OCI-LY7 (cell line): ENCODE measurements around the gene CTNND2. TPM values are rescaled to one million over a fixed set of nuclear protein-coding genes. Genes with fewer than 3 reads are reported as not detected.

Experiments used
- BruUV-seq: library from RNA; stranded (reverse); fragments of 400-500 nt; replicated peaks from 2 replicates; lab custom pipeline; 2021; lab: Mats Ljungman, UMichigan
- CTCF ChIA-PET: fragments of 300-600 bp; sonication (Branson Sonifier 250); formaldehyde crosslinking; loops from one replicate; lab custom pipeline; 2022; ENCODE audit warnings: antibody characterized with exemption; ENCODE audit not compliant: unreplicated experiment; lab: Charles Lee
- POLR2A ChIA-PET: fragments of 300-600 bp; sonication (Branson Sonifier 250); formaldehyde crosslinking; loops from one replicate; lab custom pipeline; 2022; ENCODE audit warnings: antibody characterized with exemption; lab: Charles Lee
- DNase-seq: peaks from one replicate; pipeline ENCODE4 v3.0.0-alpha.2; 2015; ENCODE audit warnings: low spot score
- H2AFZ ChIP-seq: fragments of 200-600 bp; sonication (generic), shearing (Covaris generic); 2 replicates; pipeline ENCODE4 v1.6.1; 2014; ENCODE audit warnings: mild to moderate bottlenecking, antibody characterized with exemption, low read length, moderate library complexity
- H3K27ac ChIP-seq: fragments of 200-600 bp; sonication (generic); 2 replicates; pipeline ENCODE4 v1.5.1; 2014; ENCODE audit warnings: mixed run types, low read depth, mild to moderate bottlenecking, moderate library complexity, low read length, inconsistent platforms; ENCODE audit not compliant: poor library complexity, severe bottlenecking
- H3K36me3 ChIP-seq: fragments of 200-600 bp; sonication (generic); 2 replicates; pipeline ENCODE4 v1.6.1; 2014; ENCODE audit warnings: mild to moderate bottlenecking, antibody characterized with exemption, low read length, moderate library complexity, mixed read lengths; ENCODE audit not compliant: insufficient read depth
- H3K4me1 ChIP-seq: fragments of 200-600 bp; sonication (generic); 2 replicates; pipeline ENCODE4 v1.5.1; 2014; ENCODE audit warnings: mild to moderate bottlenecking, low read length; ENCODE audit not compliant: insufficient read depth, poor library complexity, severe bottlenecking
- H3K4me2 ChIP-seq: fragments of 200-600 bp; sonication (generic); 2 replicates; pipeline ENCODE4 v1.6.1; 2014; ENCODE audit warnings: mild to moderate bottlenecking, low read length
- H3K4me3 ChIP-seq: fragments of 200-600 bp; sonication (generic); 2 replicates; pipeline ENCODE4 v1.5.1; 2014; ENCODE audit warnings: mild to moderate bottlenecking, low read depth, low read length; ENCODE audit not compliant: poor library complexity, severe bottlenecking
- H3K79me2 ChIP-seq: fragments of 200-600 bp; sonication (generic); 2 replicates; pipeline ENCODE4 v1.6.1; 2016; ENCODE audit warnings: low read depth, mild to moderate bottlenecking, low read length, moderate library complexity, mixed read lengths; ENCODE audit not compliant: insufficient read depth
- H3K9me2 ChIP-seq: fragments of 200-600 bp; sonication (generic); 2 replicates; pipeline ENCODE4 v1.6.1; 2016; ENCODE audit warnings: mild to moderate bottlenecking, low read length, mixed read lengths; ENCODE audit not compliant: insufficient read depth
- H3K9me3 ChIP-seq: fragments of 200-600 bp; sonication (generic); 2 replicates; pipeline ENCODE4 v1.6.1; 2014; ENCODE audit warnings: mild to moderate bottlenecking, mixed run types, low read length, mixed read lengths
- H4K20me1 ChIP-seq: fragments of 200-600 bp; sonication (generic); 2 replicates; pipeline ENCODE4 v1.6.1; 2014; ENCODE audit warnings: mild to moderate bottlenecking, antibody characterized with exemption, low read length, moderate library complexity, mixed read lengths; ENCODE audit not compliant: insufficient read depth
- CTCF ChIP-seq: fragments of 200-600 bp; sonication (generic); conservative IDR thresholded peaks from 2 replicates; pipeline ENCODE4 v1.5.1; 2014; ENCODE audit warnings: mild to moderate bottlenecking, antibody characterized with exemption, low read length, moderate library complexity, mixed read lengths
- EZH2phosphoT487 ChIP-seq: fragments of 200-600 bp; sonication (generic); IDR thresholded peaks from 2 replicates; pipeline ENCODE4 v1.6.1; 2018; ENCODE audit warnings: low read depth, borderline replicate concordance, mild to moderate bottlenecking, mixed run types, antibody characterized with exemption, low read length, moderate library complexity, mixed read lengths
- intact Hi-C: fragments of 100-400 bp; cut with micrococcal nuclease; formaldehyde crosslinking; loops from one replicate; pipeline ENCODE4 v1.10.0; 2022; ENCODE audit not compliant: unreplicated experiment
- total RNA-seq, 2 experiments: library from RNA; depleted of rRNA in 1 of 2; stranded (reverse); fragments of >200 nt in 1 of 2; shearing (Covaris generic) in 1 of 2; gene quantifications; 2 replicates each; pipeline ENCODE4 v1.2.3, GENCODE V29; 2014 to 2022

CTNND2 gene
- total RNA-seq, 2 experiments from 2014 or later: not detected

DNA sequence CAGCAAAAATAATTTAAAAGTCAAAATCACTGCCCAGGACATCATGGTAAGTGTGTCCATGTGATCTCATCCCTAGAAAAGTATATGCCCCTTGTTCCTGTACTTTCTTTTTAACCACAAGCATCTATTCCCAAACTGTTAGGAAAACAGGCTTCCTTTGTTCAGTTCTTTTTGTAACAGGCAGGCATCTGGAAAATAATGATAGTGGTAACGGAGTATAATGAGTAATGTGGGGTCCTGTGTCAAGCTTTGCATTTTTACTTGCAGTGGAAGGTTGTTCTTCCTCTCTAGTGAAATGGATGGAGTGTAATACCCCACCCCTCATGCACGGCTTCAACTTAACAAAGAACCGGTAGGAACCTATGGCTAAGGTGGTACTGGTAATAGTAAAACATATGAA, 532.1 kb downstream of the CTNND2 start:
- Histone ChIP-seq H3K27ac (no peak overlapping the region), H2AFZ (no peak overlapping the region), H3K4me2 (no peak overlapping the region), H3K9me3 (no peaks in the 10 kb centered on the region), H3K36me3 (no peaks in the 10 kb centered on the region), H3K4me3 (no peak overlapping the region), H4K20me1 (no peaks in the 10 kb centered on the region), H3K79me2 (no peaks in the 10 kb centered on the region), H3K4me1 (no peaks in the 10 kb centered on the region), H3K9me2 (no peaks in the 10 kb centered on the region)
- no peak for TF ChIP-seq CTCF
- TF ChIP-seq EZH2phosphoT487: no peak
- ChIA-PET POLR2A (no interaction called here), CTCF (no interaction called here)
- DNase-seq: no peak
- intact Hi-C loops: no loop called here
- BruUV-seq: no TSS peak

DNA sequence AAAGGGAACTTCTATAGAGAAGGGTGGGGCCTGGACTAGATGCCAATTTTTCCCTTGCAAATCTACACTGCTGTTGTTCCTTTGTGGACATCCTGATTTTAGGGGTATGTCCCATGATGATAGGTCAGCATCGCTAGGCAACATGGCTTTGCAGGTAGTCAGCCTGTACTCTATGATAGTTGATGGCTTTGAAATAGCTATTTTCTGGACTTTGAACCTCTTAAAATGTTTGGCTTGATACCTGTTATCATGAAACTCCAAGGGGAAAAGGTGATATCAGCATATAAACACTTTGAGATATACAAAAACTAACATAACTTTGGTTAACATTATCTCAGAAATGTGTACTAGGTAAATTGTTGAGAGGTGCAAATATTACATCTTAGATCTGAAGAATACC, 533.2 kb downstream of the CTNND2 start:
- no peaks in the 10 kb centered on the region for H3K9me2 ChIP-seq
- ChIA-PET POLR2A (no interaction called here), CTCF (no interaction called here)
- no peaks in the 10 kb centered on the region for H3K36me3 ChIP-seq
- no peaks in the 10 kb centered on the region for H3K79me2 ChIP-seq
- no peak for DNase-seq
- no peaks in the 10 kb centered on the region for H3K9me3 ChIP-seq
- no peak overlapping the region for H3K4me2 ChIP-seq
- no peak for TF ChIP-seq CTCF
- TF ChIP-seq EZH2phosphoT487: no peak
- H3K27ac ChIP-seq: no peak overlapping the region
- no peak overlapping the region for H3K4me3 ChIP-seq
- BruUV-seq: no TSS peak
- H2AFZ ChIP-seq: no peak overlapping the region
- no peaks in the 10 kb centered on the region for H3K4me1 ChIP-seq
- H4K20me1 ChIP-seq: no peaks in the 10 kb centered on the region
- intact Hi-C loops: no loop called here

GRCh38 chr5:11364531-11364930, 539.7 kb downstream of the CTNND2 start:
- H3K4me1 ChIP-seq: no peaks in the 10 kb centered on the region
- H4K20me1 ChIP-seq: no peaks in the 10 kb centered on the region
- H2AFZ ChIP-seq: no peak overlapping the region
- ChIA-PET POLR2A (interaction anchor here (0.8 kb wide), 1 partner anchor 15 kb away, joined by 3 read pairs; no protein-coding TSS in a partner anchor), CTCF (no interaction called here)
- no peak overlapping the region for H3K27ac ChIP-seq
- no peaks in the 10 kb centered on the region for H3K79me2 ChIP-seq
- H3K9me2 ChIP-seq: no peaks in the 10 kb centered on the region
- no peaks in the 10 kb centered on the region for H3K36me3 ChIP-seq
- no peak for DNase-seq
- no peak overlapping the region for H3K4me3 ChIP-seq
- intact Hi-C loops: no loop called here
- no peak for TF ChIP-seq CTCF
- TF ChIP-seq EZH2phosphoT487: no peak
- H3K9me3 ChIP-seq: no peaks in the 10 kb centered on the region
- BruUV-seq: no TSS peak
- H3K4me2 ChIP-seq: no peak overlapping the region
